Central memory CD4-positive, alpha-beta T cell (primary cell): Measurements from ENCODE around the gene DCAF11.

Experiments used
- DNase-seq: peaks from one replicate; pipeline ENCODE4 v3.0.0; 2022

Gene DCAF11

DNA sequence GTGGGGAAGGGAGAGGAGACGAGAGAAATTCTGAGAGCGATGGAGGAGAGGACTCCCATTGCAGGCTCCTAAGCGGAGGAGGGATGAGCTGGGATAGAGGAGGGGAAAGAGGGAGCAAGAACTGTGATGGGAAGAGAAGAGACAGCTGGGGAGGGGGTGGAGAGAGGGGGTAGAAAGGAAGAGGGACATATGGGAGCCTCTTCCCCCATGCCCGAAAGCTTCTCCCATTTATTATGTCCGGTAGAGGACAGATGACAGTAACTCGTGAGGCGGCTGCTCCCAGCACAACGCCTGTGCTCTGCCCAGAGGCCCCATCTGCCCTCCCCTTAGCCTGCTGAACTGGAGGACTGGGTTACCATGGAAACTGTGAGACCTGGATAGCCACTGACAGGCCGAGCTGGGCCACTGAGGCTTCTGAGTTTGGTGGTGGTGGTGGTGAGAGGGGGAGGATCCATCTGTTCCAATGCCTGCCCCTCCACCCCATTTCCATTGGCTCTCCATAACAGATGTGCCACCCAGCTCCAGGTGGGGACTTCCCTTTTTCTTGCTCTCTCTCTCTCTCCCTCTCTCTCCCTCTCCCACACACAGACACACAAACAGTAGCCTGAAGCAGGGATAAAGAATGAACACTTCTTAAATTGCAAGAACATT, 35.0 kb upstream of the DCAF11 start:
- DNase-seq, result no peak

DNA sequence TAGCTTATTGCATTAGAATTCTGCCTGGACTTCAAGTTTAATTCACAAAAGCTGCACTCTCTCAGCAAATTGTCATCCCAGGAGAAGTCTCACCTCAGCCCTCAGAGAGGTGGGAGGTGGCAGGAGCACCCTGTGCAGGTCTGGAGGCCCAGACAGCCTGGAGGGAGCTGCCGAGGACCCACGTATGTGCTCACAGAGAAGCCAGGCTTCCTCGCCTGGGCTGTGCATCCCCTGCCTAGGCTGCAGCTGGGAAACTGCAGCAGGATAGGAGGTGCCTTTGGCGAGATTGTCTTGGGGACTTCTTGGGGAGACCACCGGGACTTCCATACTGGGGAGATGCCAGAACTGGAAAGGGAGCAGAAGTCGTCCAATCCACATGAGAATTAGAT, 34.4 kb upstream of the DCAF11 start:
- no peak for DNase-seq

DNA sequence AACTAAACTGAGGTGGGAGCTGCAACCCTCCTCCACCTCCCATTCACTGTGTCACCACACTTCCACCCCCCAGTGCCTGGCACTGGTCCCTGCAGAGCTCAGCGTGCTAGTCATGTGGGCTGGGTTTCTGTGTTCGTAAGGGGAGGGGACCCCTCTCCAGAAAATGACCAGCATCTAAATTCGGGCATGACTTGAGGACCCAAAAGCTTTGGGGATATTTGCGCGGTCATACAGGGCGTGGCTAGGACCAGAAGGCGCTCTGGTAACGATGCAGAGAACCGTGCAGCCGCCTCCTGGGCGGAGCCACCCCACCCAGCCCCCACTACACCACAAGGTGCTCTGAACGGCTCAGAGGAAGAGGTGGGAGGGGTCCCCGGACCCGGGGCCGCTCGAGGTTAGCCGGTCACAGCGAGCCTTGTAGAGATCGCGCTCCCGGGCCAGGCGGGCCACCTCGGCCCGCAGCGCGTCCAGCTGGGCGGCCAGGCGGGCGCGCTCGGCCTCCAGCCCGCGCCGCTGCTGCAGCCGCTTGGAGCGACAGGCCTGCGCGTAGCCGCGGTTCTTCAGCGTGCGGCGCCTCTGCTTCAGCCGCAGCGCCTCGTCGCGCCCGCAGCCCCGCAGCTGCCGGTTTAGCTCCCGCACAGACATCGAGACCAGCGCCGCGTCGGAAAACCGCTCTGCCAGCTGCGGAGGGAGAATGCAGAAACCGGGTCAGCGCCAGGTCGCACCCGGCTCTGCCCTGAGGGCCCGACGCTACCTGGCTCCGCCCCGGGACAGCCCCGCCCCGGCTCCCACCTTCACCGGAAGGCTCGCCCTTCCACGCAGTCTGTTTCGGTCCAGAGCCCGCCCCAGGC, 33.5 kb upstream of the DCAF11 start:
- DNase-seq, result peak; percentile 59

- no peak for DNase-seq
Observed at GRCh38 chr14:24081739-24082211, 32.8 kb upstream of the DCAF11 start.

DNA sequence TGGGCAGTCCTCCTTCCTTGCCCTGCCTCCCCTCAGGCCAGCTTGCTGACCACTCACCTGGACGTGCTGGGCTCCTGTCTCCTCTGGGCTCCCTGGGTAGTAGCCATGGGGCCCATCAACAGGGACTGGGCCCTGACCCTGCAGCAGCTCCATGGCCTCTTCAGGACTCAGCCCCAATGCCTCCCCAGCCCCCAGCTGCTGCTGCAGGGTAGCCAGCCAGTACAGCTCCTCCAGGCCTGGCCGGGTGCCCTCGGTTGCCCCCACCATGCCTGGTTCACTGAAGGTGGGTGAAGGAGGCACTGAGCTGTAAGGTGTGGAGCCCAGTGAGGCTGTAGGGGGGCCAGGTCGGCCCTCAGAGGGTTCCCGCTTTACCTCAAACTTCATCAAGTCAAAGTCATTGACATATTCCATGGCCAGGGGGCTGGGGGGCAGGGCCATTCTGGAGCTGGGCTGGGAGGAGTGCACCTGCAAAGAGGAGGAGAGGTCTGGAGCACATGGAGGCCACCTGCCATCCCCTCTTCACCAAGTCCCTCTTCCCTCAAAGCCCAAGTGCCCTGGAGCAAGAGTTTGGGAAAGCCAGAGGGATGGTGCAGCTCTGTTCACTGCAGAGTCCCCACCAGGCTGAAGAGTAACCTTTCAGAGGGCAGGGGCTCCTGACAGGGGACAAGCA, 32.0 kb upstream of the DCAF11 start:
- no peak for DNase-seq

- DNase-seq, result no peak
Observed at GRCh38 chr14:24083462-24083861, 31.1 kb upstream of the DCAF11 start.

DNA sequence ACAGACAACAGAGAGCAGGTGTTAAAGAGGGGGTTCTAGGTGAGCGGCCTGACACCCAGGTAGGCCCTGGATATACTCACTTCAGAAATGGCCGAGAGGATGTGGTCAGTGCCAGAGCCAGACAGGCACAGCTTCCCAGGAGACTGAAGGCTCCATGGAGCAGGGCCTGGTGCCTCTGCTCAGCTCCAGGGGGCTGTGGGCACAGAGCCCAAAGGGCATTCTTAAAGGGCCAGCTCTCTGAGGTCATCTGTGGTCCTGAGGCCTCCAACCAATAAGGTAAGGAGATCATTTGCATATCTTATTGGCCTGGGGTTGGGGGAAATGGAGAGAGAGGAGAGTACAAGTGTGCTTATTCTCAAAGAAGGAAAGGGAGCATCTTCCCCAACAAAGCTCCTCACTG, 30.1 kb upstream of the DCAF11 start:
- no peak for DNase-seq

- DNase-seq, result no peak
Observed at GRCh38 chr14:24085215-24085614, 29.4 kb upstream of the DCAF11 start.

DNA sequence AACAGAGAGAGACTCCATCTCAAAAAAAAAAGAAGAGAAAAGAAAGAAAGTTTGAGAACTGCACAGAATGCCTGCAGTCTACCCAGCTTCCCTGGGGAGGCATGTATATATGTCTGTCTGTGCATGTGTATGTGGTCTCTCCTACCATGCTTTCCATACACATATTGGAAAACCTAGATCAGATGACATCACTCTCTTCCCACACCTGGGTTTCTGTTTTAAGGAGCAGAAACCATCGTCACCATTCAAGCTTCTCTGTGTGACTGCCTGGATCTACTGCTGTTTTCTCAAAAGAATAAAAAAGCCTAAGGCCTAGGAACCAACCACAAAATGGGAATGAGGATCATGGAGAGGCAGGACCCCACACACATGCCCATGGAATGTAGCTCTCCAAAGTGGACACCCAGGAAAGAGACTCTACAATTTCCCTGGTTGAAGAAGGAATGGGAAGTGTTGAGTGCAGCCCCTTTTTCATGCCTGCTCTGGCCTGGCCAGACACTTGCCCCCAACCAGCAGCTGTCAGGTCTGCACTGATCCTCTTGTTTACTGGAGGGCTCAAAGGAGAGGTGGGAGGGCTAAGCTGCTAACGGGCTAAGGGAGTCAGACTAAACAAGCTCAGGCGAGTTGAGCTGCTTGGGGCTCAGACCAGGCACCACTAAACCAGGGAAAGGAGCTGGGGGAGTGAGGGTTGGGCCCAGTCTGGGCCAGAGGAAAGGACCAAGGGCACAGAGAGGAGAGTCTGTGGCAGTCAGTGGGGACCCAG, 28.2 kb upstream of the DCAF11 start:
- DNase-seq, result no peak

GRCh38 chr14:24087004-24087403, 27.6 kb upstream of the DCAF11 start:
- no peak for DNase-seq

DNA sequence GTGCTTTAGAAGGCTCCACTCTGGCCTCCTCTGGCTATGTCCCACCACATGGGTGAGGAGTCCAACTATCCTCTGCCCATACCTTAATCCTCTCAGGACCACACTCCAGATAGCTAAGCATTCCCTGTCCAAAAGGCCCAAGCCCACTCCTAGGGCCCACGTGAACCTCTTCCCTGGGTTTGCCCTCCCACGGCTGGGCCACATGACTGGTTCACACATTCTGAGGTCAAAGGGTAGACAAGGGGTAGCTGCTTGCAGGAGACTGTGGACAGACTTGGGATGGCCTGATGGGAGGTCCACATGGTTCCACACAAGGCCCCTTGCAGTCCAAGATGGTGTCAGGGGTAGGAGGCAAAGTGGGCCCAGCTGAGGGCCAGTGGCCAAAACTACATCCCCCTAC, 26.5 kb upstream of the DCAF11 start:
- DNase-seq, result no peak

- no peak for DNase-seq
Observed at GRCh38 chr14:24089890-24090289, 24.7 kb upstream of the DCAF11 start.

GRCh38 chr14:24092110-24092504, 22.5 kb upstream of the DCAF11 start:
- no peak for DNase-seq

- DNase-seq, result no peak
Observed at GRCh38 chr14:24092505-24093206, 21.9 kb upstream of the DCAF11 start.

GRCh38 chr14:24093207-24093900, 21.2 kb upstream of the DCAF11 start:
- DNase-seq, result no peak

GRCh38 chr14:24093901-24094840, 20.4 kb upstream of the DCAF11 start, which contains the start of gene PCK2:
PCK2 (plus strand) TSS chr14:24094311; CDS start chr14:24094406, 95 bp downstream.
- DNase-seq, result peak; percentile 54

- DNase-seq, result no peak
Observed at GRCh38 chr14:24094841-24095270, 19.7 kb upstream of the DCAF11 start.

DNA sequence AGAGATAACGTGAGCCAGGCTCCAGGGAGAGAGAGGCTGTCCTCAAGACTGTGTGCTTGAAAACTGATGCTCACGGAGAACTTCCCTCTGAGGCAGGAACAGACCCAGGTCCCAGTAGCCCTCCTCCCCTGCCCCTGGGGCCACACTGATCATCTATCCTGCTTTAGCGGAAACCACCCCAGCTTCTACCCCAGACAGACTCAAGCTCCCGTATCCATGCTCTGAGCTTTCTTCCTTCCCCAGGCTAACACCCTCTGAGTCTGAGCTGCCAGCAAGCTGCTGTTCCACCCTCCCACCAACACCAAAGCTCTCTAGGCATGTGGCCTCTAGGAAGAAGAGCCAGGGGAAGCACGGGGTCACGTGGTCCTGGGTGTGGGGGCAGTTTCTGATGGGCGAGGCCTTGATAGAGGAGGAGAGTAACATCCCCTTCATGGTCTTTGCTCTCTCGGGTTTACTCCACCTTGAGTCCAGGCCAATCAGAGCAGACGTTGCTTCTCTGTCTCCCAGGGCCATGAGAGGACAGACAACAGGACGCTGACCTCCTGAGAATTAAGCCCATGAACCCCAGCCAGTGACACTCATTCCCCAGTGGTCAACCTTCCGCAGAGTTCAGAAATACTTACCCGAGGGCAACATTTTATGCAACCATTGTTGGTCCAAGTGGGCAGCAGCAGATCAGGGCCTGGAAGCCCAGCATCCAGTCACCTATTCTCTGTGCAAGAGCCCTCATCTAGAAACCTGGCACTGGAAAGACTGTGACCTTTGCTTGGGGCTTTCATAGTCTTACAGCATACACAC, 19.1 kb upstream of the DCAF11 start:
- DNase-seq, result no peak

DNA sequence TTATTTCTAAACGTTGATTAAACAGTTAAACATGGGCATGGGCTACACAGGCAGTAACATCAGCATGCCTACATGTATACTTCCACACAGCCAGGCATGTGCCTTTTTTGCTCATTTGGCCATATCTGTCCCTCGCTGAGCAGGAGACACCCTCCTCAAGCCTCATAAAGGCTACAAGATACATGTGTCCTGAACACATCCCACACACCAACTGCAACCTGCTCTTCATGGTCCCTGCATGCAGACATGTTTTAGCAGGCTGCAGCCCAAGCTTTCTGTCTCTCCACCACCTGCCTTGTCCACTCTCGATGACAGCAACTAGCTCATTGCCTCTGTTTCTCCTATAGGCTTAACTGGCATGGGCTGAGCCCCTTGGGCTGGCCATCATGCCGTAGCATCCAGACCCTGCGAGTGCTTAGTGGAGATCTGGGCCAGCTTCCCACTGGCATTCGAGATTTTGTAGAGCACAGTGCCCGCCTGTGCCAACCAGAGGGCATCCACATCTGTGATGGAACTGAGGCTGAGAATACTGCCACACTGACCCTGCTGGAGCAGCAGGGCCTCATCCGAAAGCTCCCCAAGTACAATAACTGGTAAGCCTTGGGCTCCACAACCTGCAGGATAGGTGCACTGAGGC, 17.9 kb upstream of the DCAF11 start:
- no peak for DNase-seq
